Measurements from ENCODE around the gene ZBTB7C.

The ZBTB7C gene

GRCh38 chr18:48142994-48143393 lies 266.2 kb downstream of the ZBTB7C start:
- no peak for DNase-seq (ENCODE audit: low read depth in 2 of 2)

DNA sequence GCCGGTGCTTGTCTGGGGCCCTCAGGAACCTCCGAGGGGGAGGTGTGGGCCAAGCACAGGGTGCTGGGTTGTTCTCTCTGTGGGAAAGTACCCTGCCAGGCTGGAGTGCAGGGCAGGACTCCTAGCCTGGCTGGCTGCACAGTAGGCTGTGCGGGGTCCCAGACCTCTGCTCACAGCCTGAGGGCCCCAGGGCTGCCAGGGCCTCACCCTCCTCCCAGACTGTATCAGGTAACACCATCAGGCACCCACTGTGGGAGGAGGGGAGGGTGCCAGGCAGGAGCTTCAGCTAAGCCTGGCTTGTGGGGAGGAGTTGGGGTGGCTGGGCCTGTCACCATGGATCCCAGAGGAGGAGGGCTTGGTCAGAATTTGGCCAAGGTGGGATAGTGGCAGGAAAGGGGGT lies 266.8 kb downstream of the ZBTB7C start:
- no peak for DNase-seq (ENCODE audit: low read depth in 2 of 2)

DNA sequence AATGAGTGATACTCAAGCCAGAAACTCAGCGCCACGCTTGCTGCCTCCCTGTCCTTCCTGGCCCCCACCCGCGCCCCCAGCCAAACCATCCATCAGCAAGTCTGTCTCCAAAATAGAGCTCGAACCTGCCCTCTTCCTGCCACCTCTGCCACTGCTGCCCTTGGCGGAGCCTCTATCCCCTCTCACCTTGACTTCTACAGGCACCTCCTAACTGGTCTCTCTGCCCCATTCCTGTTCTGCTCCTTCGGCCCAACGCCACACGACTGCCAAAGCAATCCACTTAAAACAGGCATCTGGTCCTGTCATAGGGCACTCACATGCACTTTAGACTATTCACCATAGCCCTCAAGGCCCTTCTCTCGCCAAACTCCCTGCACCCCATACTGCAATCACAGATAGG lies 268.5 kb downstream of the ZBTB7C start:
- no peak for DNase-seq (ENCODE audit: low read depth in 2 of 2)

DNA sequence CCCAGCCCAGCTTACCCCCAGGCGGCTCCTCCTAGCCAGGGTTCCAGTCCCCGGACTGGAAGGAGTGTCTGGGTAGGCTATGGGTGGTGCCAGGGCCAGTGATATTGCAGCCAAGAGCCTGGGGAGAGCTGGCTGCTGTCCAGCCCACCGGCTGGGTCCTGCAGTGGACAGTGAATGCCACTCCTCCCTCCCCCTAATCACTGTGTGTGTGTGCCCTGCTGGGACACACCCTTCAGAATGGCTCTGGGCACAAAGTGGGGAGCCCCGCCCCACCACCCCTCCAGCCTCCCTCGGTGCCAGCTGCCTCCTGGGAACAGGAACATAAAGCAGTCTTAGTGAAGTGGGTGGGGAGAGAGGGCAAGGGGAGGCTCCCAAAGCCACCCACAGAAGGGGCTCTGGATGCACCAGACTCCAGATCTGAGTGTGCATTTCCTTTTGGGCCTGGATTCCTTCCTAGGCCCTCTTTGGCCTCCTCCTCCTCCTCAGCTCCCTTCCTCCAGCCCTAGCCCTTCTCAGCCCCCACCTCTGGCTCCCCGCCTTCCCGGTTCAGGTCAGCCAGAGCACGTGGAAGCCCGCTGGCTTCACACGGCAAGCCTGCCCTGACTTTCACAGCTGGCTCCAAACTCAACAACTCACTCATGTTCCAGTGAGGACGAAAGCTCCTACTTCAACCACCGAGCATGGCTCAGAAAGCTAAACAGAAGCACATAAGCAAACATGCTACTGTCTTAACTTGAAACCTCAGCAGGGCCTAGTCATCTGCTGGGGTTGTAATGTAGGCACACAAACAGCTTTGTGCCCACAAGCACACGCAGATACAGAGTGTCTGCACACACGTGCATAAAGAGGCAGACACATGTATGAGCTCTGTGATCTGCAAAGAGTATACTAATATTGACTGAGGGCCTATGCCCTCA lies 269.5 kb downstream of the ZBTB7C start:
- DNase-seq (ENCODE audit: low read depth in 2 of 2): no peak

DNA sequence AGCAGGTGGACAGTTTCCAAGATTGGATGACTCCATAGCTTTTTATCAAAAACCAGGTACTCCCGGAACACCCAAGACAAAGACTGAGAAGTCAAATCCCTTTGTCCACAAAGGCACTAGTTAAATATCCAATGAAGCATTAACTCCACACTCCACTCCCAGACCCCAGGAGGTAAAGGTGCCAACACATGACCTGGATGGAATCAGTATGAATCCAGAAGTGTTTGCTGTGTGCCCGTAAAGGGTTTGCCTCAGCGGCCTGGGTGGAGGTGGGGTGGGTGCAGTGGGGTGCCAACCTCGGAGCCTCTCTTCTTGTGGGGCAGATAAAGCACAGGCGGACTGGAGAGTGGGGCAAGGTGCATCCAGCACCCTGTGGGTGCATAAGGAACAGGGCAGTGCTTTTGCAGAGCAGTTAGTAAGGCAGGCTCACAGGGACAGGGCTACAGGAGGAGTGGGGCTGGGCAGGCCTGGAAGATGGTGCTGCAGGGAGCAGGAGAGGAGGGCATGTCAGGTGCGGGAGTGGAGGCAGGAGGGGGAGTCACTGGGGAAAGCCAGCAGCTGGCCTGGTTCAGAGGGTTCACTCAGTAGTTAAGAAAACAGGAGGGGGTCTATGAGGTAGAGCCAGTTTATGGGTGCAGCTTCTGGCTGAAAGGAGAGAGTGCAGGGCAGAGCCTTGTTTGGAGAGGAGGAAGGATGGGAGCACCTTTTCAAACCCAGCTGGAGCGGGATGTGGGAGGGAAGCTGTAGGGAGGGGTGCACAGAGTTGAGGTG lies 270.3 kb downstream of the ZBTB7C start:
- DNase-seq (ENCODE audit: low read depth in 2 of 2): no peak

DNA sequence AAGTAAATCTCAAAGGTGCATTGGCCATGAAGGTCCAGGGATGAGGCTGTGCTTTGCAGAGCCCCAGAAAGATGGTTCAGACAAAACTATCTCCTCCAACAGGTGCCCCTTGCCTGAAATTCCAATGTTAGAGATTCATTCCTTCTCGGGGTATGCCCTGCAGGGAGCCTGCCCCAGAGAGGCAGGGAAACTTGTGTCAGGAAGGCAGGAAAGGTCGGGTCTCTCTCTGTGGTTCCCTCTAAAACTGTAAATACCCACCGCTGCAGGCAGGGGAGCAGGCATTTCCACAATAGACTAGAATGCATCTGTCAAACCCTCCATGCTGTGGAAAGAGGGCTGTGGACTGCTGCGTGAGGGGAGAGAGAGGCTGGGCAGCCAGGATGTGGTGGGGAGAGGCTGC lies 271.0 kb downstream of the ZBTB7C start:
- no peak for DNase-seq (ENCODE audit: low read depth in 2 of 2)

- no peak for DNase-seq (ENCODE audit: low read depth in 2 of 2)
These were observed 271.7 kb downstream of the ZBTB7C start for GRCh38 chr18:48137374-48138081.

DNA sequence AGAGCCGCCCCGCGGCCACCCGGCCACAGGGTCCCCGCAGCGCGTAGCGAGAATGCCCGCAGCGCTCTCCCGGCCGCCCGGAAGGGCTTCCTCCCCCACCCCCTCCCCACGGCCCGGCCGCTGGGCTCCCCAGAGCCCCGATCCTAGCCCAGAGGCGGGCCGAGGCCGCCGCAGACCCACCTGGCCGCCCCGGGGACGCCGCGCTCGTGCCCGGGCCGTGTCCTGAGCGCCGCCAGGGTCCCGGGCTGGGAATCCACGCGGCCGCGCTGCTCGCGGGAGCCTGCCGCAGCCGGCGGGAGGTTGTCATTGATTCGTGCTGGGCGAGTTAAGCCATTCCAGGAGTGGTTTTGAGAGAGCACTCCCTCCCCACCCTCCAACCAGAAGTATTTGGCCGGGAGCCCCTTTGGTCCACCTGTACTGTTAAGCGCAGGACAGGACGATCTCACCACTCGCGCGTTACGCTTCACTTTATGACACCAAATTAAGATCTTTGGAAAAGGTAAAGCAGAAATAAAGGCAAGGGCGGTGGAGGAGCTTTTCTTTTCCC lies 272.3 kb downstream of the ZBTB7C start:
- no peak for DNase-seq (ENCODE audit: low read depth in 2 of 2)

GRCh38 chr18:48136051-48136826 lies 272.9 kb downstream of the ZBTB7C start:
- DNase-seq (ENCODE audit: low read depth in 2 of 2): no peak

DNA sequence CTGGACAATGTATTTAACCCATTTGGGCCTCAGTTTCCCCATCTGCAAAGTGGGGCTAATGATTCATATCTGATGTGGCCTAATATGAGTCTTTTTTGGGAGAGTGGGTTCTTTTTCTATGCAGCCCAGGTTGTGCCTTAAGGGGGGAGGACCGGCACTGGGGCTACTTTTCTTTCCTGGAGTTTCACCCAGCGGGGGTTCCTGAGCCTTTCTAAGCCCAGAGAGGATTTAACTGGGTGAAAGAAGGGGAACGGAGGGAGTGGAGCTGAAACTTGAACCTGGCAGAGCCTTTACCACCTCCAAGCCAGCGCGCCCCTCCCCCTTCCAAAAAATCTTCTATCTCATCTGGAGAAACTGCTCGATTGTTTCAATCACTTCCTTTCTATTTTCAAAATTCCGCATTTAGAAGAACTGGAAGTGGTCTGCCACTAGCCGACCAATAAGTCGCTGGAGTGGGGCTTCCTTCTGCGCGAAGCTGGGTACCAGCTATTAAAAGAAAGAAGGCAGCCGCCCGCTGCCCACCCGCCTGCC lies 273.7 kb downstream of the ZBTB7C start:
- no peak for DNase-seq (ENCODE audit: low read depth in 2 of 2)

GRCh38 chr18:48134609-48135008 lies 274.6 kb downstream of the ZBTB7C start:
- no peak for DNase-seq (ENCODE audit: low read depth in 2 of 2)

- no peak for DNase-seq (ENCODE audit: low read depth in 2 of 2)
These were observed 275.4 kb downstream of the ZBTB7C start for GRCh38 chr18:48133671-48134251.

GRCh38 chr18:48132797-48133655 lies 276.2 kb downstream of the ZBTB7C start:
- DNase-seq (ENCODE audit: low read depth in 2 of 2): no peak

DNA sequence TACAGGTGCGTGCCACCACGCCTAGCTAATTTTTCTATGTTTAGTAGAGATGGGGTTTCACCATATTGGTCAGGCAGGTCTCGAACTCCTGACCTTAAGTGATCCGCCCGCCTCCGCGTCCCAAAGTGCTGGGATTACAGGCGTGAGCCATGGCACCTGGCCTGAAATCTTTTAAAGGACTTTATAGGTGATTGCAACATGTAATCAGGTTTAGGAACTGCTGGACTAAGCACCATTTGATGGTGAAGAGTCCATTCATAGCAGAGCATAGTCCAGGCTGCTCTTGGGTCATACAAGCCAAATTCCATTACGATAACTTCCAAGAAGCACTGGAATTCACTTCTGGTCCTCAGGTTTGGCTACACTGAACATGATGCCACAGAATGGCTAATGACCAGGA lies 278.1 kb downstream of the ZBTB7C start:
- no peak for DNase-seq (ENCODE audit: low read depth in 2 of 2)

- no peak for DNase-seq (ENCODE audit: low read depth in 2 of 2)
These were observed 279.5 kb downstream of the ZBTB7C start for GRCh38 chr18:48129621-48130082.

DNA sequence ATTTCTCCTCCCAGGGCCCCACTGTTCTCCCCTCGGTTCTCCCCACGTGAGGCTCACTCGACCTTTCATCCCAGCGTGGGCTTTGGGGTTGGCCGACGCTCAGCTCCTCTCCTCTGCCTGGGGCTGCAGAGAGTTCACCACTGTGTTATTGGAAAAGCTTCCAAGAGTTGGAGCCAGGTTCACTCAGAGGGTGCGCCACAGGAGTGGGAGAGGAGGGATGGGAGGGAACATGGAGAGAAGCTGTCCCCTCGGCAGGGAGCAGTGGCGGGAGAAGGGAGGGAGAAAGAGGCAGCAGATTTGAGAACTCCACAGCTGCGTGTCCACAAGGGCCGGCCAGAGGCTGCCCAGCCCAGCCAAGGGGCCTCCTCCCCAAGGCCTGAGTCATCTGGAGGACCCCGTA lies 281.6 kb downstream of the ZBTB7C start:
- DNase-seq (ENCODE audit: low read depth in 2 of 2): no peak

- no peak for DNase-seq (ENCODE audit: low read depth in 2 of 2)
These were observed 282.9 kb downstream of the ZBTB7C start for GRCh38 chr18:48126240-48126639.

GRCh38 chr18:48125724-48126123 lies 283.5 kb downstream of the ZBTB7C start:
- no peak for DNase-seq (ENCODE audit: low read depth in 2 of 2)

GRCh38 chr18:48124857-48125626 lies 284.1 kb downstream of the ZBTB7C start:
- no peak for DNase-seq (ENCODE audit: low read depth in 2 of 2)
